Karpas-422 (cell line): ENCODE data around the gene PTPRG. TPM values are rescaled to one million over a fixed set of nuclear protein-coding genes. Genes with fewer than 3 reads are reported as not detected.

Source experiments
- DNase-seq: peaks from one replicate; pipeline ENCODE4 v3.0.0-alpha.2; 2015
- H2AFZ ChIP-seq: fragments of 200-600 bp; sonication (generic); 2 replicates; pipeline ENCODE4 v1.6.1; 2014; ENCODE audit warnings: antibody characterized with exemption, low read length, mixed read lengths
- H3K27ac ChIP-seq: fragments of 200-600 bp; sonication (generic); 2 replicates; pipeline ENCODE4 v1.5.1; 2014; ENCODE audit warnings: mild to moderate bottlenecking, low read length, moderate library complexity
- H3K27me3 ChIP-seq: fragments of 200-600 bp; sonication (generic); 2 replicates; pipeline ENCODE4 v1.6.1; 2014; ENCODE audit warnings: low read length, mixed read lengths
- H3K36me3 ChIP-seq: fragments of 200-600 bp; sonication (generic); 2 replicates; pipeline ENCODE4 v1.6.1; 2014; ENCODE audit warnings: low read length, mixed read lengths; ENCODE audit not compliant: insufficient read depth
- H3K4me1 ChIP-seq: fragments of 200-600 bp; sonication (generic); 2 replicates; pipeline ENCODE4 v1.6.1; 2014; ENCODE audit warnings: mild to moderate bottlenecking, low read length, mixed read lengths
- H3K4me2 ChIP-seq: fragments of 200-600 bp; sonication (generic); 2 replicates; pipeline ENCODE4 v1.6.1; 2014; ENCODE audit warnings: low read length, low read depth, mild to moderate bottlenecking; ENCODE audit not compliant: poor library complexity, severe bottlenecking
- H3K4me3 ChIP-seq: fragments of 200-600 bp; sonication (generic); 2 replicates; pipeline ENCODE4 v1.5.1; 2014; ENCODE audit warnings: mild to moderate bottlenecking, antibody characterized with exemption, low read length, mixed read lengths
- H3K79me2 ChIP-seq: fragments of 200-600 bp; sonication (generic); 2 replicates; pipeline ENCODE4 v1.6.1; 2014; ENCODE audit warnings: mild to moderate bottlenecking, low read length, mixed read lengths
- H3K9ac ChIP-seq: fragments of 200-600 bp; sonication (generic); 2 replicates; pipeline ENCODE4 v1.6.0; 2014; ENCODE audit warnings: low read length
- H3K9me2 ChIP-seq: fragments of 200-600 bp; sonication (generic), shearing (Covaris generic); replicated peaks from 2 replicates; pipeline ENCODE4 v1.6.0; 2014; ENCODE audit warnings: mild to moderate bottlenecking, low read length, moderate library complexity; ENCODE audit not compliant: insufficient read depth
- H3K9me3 ChIP-seq: fragments of 300-700, 200-600 bp; sonication (generic); 2 replicates; pipeline ENCODE4 v1.6.1; 2014; ENCODE audit warnings: low read length, mixed read lengths
- H4K20me1 ChIP-seq: fragments of 200-600 bp; sonication (generic); 2 replicates; pipeline ENCODE4 v1.6.1; 2014; ENCODE audit warnings: mild to moderate bottlenecking, antibody characterized with exemption, low read length, low read depth; ENCODE audit not compliant: insufficient read depth
- total RNA-seq: library from RNA; depleted of rRNA; stranded (reverse); fragments of >200 nt; shearing (Covaris generic); gene quantifications from 2 replicates; pipeline ENCODE4 v1.2.3, GENCODE V29; 2014; ENCODE audit warnings: low replicate concordance

The PTPRG gene
- total RNA-seq, 1 experiment from 2014 or later: not detected

DNA sequence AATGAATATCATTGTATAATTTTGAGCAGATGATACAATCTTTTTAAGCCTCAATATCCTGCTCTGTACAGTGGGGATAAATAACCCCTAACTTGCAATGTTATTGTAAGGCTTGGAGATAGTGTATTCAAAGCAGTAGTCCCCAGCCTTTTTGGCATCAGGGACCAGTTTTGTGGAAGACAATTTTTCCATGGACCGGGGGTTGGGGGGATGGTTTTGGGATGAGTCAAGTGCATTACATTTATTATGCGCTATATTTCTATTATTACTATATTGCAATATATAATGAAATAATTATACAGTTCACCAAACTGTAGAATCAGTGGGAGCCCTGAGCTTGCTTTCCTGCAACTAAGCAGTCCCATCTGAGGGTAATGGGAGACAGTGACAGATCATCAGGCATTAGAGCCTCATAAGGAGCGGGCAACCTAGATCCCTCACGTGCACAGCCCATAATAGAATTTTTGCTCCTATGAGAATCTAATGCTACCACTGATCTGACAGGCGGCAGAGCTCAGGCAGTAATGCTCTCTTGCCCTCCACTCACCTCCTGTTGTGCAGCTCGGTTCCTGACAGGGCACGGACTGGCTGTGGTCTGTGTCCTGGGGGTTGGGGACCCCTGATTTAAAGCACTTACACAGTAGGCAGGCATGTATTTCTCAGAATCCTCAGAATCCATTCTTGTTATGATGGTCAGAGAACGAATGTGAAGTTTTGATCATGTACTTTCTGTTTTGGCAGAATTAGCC, 102.2 kb downstream of the PTPRG start:
- no peak overlapping the region for H3K4me2 ChIP-seq
- no peak overlapping the region for H2AFZ ChIP-seq
- no peaks in the 10 kb centered on the region for H4K20me1 ChIP-seq
- H3K27ac ChIP-seq: no peak overlapping the region
- no peaks in the 10 kb centered on the region for H3K4me1 ChIP-seq
- no peak overlapping the region for H3K9ac ChIP-seq
- no peaks in the 10 kb centered on the region; the same call in 1 of the 2 replicates for H3K9me3 ChIP-seq
- H3K36me3 ChIP-seq: no peaks in the 10 kb centered on the region
- H3K9me2 ChIP-seq: no peaks in the 10 kb centered on the region
- no peaks in the 10 kb centered on the region for H3K79me2 ChIP-seq
- H3K27me3 ChIP-seq: no peaks in the 10 kb centered on the region
- H3K4me3 ChIP-seq: no peak overlapping the region
- no peak for DNase-seq

DNA sequence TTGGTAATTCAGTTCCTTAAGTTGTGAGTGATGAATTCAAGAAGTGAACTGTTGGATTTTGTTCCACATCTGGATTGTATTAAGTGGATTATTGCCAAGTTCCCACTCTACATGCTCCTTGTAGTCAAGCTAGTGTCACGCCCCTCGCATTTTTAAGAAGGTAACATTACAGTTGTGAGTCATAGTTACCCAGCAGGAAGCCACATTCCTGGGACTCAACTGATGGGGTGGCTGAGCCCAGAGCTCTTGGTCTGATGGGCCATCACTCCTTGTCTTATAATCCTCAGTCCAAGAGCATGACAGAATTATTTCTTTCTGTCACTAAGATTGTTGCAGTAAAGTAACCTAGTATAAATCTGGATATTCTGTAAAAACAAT, 102.7 kb downstream of the PTPRG start:
- no peaks in the 10 kb centered on the region for H3K4me1 ChIP-seq
- H3K79me2 ChIP-seq: no peaks in the 10 kb centered on the region
- H2AFZ ChIP-seq: no peak overlapping the region
- no peak overlapping the region for H3K4me2 ChIP-seq
- H3K9me3 ChIP-seq: no peaks in the 10 kb centered on the region; the same call in 1 of the 2 replicates
- H4K20me1 ChIP-seq: no peaks in the 10 kb centered on the region
- no peak overlapping the region for H3K9ac ChIP-seq
- H3K27ac ChIP-seq: no peak overlapping the region
- H3K27me3 ChIP-seq: no peaks in the 10 kb centered on the region
- no peaks in the 10 kb centered on the region for H3K36me3 ChIP-seq
- no peak overlapping the region for H3K4me3 ChIP-seq
- H3K9me2 ChIP-seq: no peaks in the 10 kb centered on the region
- no peak for DNase-seq

DNA sequence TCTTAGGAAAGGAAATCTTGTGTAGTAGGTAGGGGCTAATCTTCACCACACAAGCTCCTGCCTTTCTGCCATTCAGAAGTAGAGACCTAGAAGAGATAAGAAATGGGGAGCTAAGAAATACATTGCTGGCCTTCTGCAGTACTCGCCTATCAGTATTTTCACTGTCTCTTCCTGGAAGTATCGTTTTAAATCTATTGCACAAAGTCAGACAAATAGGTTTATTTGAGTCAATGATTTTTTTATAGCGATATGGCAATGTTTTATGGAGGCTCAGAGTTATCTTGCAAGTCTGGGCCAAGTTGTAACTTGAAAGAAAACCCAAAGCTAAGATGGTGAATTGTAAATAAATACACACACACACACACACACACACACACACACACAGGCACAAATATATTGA, 103.8 kb downstream of the PTPRG start:
- no peaks in the 10 kb centered on the region; the same call in 1 of the 2 replicates for H3K9me3 ChIP-seq
- no peaks in the 10 kb centered on the region for H3K9me2 ChIP-seq
- H3K36me3 ChIP-seq: no peaks in the 10 kb centered on the region
- H4K20me1 ChIP-seq: no peaks in the 10 kb centered on the region
- H2AFZ ChIP-seq: no peak overlapping the region
- H3K79me2 ChIP-seq: no peaks in the 10 kb centered on the region
- H3K4me2 ChIP-seq: no peak overlapping the region
- H3K27ac ChIP-seq: no peak overlapping the region
- no peaks in the 10 kb centered on the region for H3K4me1 ChIP-seq
- no peak overlapping the region for H3K4me3 ChIP-seq
- DNase-seq: no peak
- no peaks in the 10 kb centered on the region for H3K27me3 ChIP-seq
- no peak overlapping the region for H3K9ac ChIP-seq

DNA sequence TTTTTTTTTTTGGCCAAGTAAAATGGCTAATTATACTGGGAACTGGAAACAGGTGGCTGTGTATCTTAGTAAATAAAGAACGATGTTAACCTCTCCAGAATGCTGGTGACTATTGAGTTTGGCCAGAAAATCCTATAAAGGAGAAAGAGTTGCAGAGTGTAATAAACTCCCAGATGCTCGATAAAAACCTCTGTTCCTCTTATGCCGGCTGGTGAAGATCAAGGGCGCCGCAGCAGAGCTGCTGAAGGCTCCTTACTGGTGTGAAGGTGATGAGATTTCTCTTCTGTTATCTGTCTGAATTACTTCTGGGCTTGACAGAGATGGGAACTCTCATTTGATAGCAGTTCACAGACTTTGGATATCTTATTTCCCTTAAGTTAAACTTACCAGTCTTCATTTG, 104.6 kb downstream of the PTPRG start:
- Histone ChIP-seq H3K9ac (no peak overlapping the region), H3K9me2 (no peaks in the 10 kb centered on the region), H3K27me3 (no peaks in the 10 kb centered on the region), H3K4me3 (no peak overlapping the region), H3K27ac (no peak overlapping the region), H2AFZ (no peak overlapping the region), H3K4me1 (no peaks in the 10 kb centered on the region), H4K20me1 (no peaks in the 10 kb centered on the region), H3K9me3 (no peaks in the 10 kb centered on the region), H3K36me3 (no peaks in the 10 kb centered on the region), H3K79me2 (no peaks in the 10 kb centered on the region), H3K4me2 (no peak overlapping the region)
- DNase-seq: no peak

DNA sequence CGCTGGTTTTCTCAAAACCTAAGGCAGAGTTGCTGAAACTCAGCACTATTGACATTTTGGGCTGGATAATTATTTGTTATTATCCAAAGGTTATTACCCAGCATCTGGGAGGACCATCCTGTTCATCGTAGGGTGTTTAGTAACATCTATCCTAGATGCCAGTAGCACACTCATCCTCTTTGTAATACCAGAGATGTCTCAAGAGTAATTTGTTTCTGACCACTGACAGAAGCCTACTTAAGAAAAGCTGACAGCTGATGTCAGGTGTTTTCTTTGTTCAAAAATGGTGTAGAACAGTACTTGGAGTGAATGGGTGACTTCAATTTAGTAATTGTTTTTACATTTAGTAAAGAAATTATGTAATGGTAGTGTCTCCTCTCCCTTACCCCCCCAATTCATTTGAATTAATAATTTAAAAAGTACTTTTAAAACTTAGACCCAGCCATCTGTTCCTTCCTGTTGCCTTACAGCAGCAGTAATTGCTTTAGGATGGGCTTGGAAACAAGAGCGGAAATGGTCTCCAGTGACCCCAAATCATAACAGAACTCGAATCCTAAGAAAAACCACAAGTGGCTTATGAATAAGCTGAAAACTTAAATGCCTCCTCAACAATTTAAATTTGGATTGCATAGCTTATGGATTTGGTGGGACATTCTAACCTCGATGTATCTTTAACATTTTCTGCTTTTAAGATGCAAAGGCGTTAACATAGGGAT, 105.4 kb downstream of the PTPRG start:
- no peaks in the 10 kb centered on the region for H3K9me2 ChIP-seq
- no peaks in the 10 kb centered on the region for H3K4me1 ChIP-seq
- H3K27ac ChIP-seq: no peak overlapping the region
- H3K9me3 ChIP-seq: no peaks in the 10 kb centered on the region
- H4K20me1 ChIP-seq: no peaks in the 10 kb centered on the region
- H3K9ac ChIP-seq: no peak overlapping the region
- H2AFZ ChIP-seq: no peak overlapping the region
- DNase-seq: no peak
- H3K79me2 ChIP-seq: no peaks in the 10 kb centered on the region
- no peak overlapping the region for H3K4me3 ChIP-seq
- no peak overlapping the region for H3K4me2 ChIP-seq
- H3K36me3 ChIP-seq: no peaks in the 10 kb centered on the region
- no peaks in the 10 kb centered on the region for H3K27me3 ChIP-seq

DNA sequence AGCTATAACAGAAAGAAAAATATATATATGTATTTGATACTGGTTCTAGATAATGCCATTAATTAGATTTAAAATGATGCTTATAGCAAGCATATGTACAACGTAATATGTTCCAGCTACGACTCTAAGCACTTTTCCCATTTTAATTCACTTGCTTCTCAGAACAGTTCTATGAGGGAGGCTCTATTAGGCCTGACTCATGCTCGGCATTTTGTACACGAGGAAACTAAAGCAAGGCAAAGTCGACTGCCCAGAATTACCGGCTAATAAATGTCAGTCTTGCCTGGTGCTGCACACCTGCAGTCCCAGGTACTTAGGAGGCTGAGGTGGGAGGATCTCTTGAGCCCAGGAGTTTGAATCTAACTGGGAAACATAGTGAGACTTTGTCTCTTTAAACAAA, 106.0 kb downstream of the PTPRG start:
- Histone ChIP-seq H3K27ac (no peak overlapping the region), H3K4me1 (no peaks in the 10 kb centered on the region), H3K4me2 (no peak overlapping the region), H3K9me2 (no peaks in the 10 kb centered on the region), H4K20me1 (no peaks in the 10 kb centered on the region), H3K36me3 (no peaks in the 10 kb centered on the region), H3K9me3 (no peaks in the 10 kb centered on the region), H3K9ac (no peak overlapping the region), H3K79me2 (no peaks in the 10 kb centered on the region), H3K4me3 (no peak overlapping the region), H3K27me3 (no peaks in the 10 kb centered on the region), H2AFZ (no peak overlapping the region)
- no peak for DNase-seq

DNA sequence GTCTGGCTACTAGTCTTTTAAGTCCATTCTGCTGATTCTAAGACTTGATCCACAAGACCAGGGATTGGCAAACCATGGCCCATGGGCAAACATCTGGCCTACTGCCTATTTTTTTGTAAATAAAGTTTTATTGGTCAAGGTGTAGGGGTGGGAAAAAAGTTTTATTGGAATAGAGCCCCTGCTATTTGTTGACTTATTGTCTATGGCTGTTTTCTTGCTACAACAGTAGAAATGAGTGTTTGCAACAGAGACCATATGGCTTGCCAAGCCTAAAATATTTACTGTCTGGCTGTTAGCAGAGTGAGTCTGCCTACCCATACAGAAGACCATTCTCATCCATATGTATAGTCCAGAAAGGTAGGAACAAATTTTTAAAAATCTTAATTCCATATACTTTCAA, 106.4 kb downstream of the PTPRG start:
- Histone ChIP-seq H3K4me3 (no peak overlapping the region), H3K79me2 (no peaks in the 10 kb centered on the region), H3K9ac (no peak overlapping the region), H3K36me3 (no peaks in the 10 kb centered on the region), H3K9me3 (no peaks in the 10 kb centered on the region), H3K4me1 (no peaks in the 10 kb centered on the region), H3K27ac (no peak overlapping the region), H4K20me1 (no peaks in the 10 kb centered on the region), H3K9me2 (no peaks in the 10 kb centered on the region), H3K27me3 (no peaks in the 10 kb centered on the region), H2AFZ (no peak overlapping the region), H3K4me2 (no peak overlapping the region)
- DNase-seq: no peak

DNA sequence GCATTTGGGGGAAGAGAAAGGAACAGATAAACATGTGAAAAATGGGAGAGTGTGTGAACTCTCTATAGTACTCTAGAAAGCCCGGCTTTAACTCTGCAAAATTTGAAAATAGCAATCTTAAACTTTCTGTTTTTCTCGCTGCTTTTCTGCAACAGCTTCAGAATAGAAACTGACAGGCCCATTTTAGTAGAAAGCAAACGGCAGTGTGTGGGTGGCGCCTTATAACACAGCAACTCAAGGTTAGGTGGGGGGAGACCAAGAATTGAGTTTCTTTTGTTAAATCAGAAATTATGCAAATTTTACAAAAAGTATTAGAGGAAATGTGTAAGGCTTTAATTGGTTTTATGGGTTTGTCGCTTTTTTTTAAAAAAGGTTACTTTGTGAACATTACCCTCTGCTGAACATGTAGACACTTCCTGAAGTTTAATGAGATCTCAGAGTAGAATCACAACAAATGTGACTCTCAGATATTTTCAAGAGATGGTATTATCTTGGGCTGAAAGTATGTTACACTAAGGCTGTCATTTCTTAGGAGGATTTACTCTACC, 107.0 kb downstream of the PTPRG start:
- H2AFZ ChIP-seq: no peak overlapping the region
- H3K27me3 ChIP-seq: no peaks in the 10 kb centered on the region
- no peak overlapping the region for H3K9ac ChIP-seq
- no peak overlapping the region for H3K4me3 ChIP-seq
- H3K9me3 ChIP-seq: no peaks in the 10 kb centered on the region
- no peaks in the 10 kb centered on the region for H4K20me1 ChIP-seq
- no peaks in the 10 kb centered on the region for H3K79me2 ChIP-seq
- no peaks in the 10 kb centered on the region for H3K9me2 ChIP-seq
- no peak for DNase-seq
- H3K27ac ChIP-seq: no peak overlapping the region
- H3K4me2 ChIP-seq: no peak overlapping the region
- H3K4me1 ChIP-seq: no peaks in the 10 kb centered on the region
- H3K36me3 ChIP-seq: no peaks in the 10 kb centered on the region
